Liver (tissue), 9 donors: Measurements from ENCODE around the gene AKT3. TPM values are rescaled to one million over a fixed set of nuclear protein-coding genes. Genes with fewer than 3 reads are reported as not detected.

Experiments
- DNase-seq: peaks from one replicate; pipeline ENCODE4 v3.0.0-alpha.2; 2017; ENCODE audit warnings: low spot score
- H3K27ac ChIP-seq, 2 donors: one replicate each; pipeline ENCODE4 v1.7.0; 2013; ENCODE audit warnings: inconsistent platforms in 2 of 2, low read length in 2 of 2, control low read depth in 1 of 2, low read depth in 1 of 2, mild to moderate bottlenecking in 1 of 2
- H3K27me3 ChIP-seq, 4 donors: one replicate each; pipeline versions ENCODE4 v1.6.1 to v1.7.0; 2013; ENCODE audit warnings: low read length in 3 of 4, inconsistent platforms in 1 of 4, mild to moderate bottlenecking in 1 of 4, moderate library complexity in 1 of 4; ENCODE audit not compliant: control insufficient read depth in 4 of 4, insufficient read depth in 4 of 4
- H3K36me3 ChIP-seq, 4 donors: one replicate each; pipeline versions ENCODE4 v1.6.1 to v1.7.0; 2013; ENCODE audit warnings: low read length in 3 of 4, mild to moderate bottlenecking in 3 of 4, low read depth in 1 of 4, moderate library complexity in 1 of 4; ENCODE audit not compliant: control insufficient read depth in 4 of 4, insufficient read depth in 3 of 4
- H3K4me1 ChIP-seq, 4 donors: one replicate each; pipeline versions ENCODE4 v1.6.1 to v1.7.0; 2013; ENCODE audit warnings: low read length in 3 of 4, mild to moderate bottlenecking in 3 of 4, moderate library complexity in 1 of 4; ENCODE audit not compliant: control insufficient read depth in 4 of 4, insufficient read depth in 4 of 4
- H3K4me3 ChIP-seq, 3 donors: one replicate each; pipeline versions ENCODE4 v1.6.1 to v1.7.0; 2013; ENCODE audit warnings: low read length in 3 of 3, control low read depth in 1 of 3, low read depth in 1 of 3, mild to moderate bottlenecking in 1 of 3
- H3K9ac ChIP-seq, 2 donors: one replicate each; pipeline ENCODE4 v1.7.0; 2013; ENCODE audit warnings: low read length in 2 of 2, mild to moderate bottlenecking in 2 of 2, moderate library complexity in 2 of 2, control low read depth in 1 of 2, low read depth in 1 of 2
- H3K9me3 ChIP-seq, 4 donors: one replicate each; pipeline versions ENCODE4 v1.6.1 to v1.7.0; 2013; ENCODE audit warnings: low read length in 3 of 4; ENCODE audit not compliant: control insufficient read depth in 4 of 4
- ATF3 ChIP-seq: IDR thresholded peaks from 2 replicates; pipeline ENCODE4 v1.6.1; 2016; ENCODE audit warnings: antibody characterized with exemption
- CTCF ChIP-seq: fragments of 150-350 bp; IDR thresholded peaks from 2 replicates; pipeline ENCODE4 v1.5.1; 2017; ENCODE audit warnings: improper control_type of control experiment, low read depth, low read length; ENCODE audit not compliant: missing input control
- EGR1 ChIP-seq, 2 donors: IDR thresholded peaks; 2 replicates each; pipeline ENCODE4 v1.6.1; 2016 to 2018; ENCODE audit warnings: antibody characterized with exemption in 2 of 2, low read depth in 2 of 2
- FOXA1 ChIP-seq: IDR thresholded peaks from 2 replicates; pipeline ENCODE4 v1.6.1; 2016; ENCODE audit warnings: antibody characterized with exemption
- FOXA2 ChIP-seq: IDR thresholded peaks from 2 replicates; pipeline ENCODE4 v1.6.1; 2016; ENCODE audit warnings: antibody characterized with exemption
- GABPA ChIP-seq, 2 donors: IDR thresholded peaks in 1 of 2; conservative IDR thresholded peaks in 1 of 2; 2 replicates each; pipeline ENCODE4 v1.6.1; 2016; ENCODE audit warnings: antibody characterized with exemption in 2 of 2, mild to moderate bottlenecking in 1 of 2, moderate library complexity in 1 of 2
- HNF4A ChIP-seq, 2 donors: conservative IDR thresholded peaks; 2 replicates each; pipeline ENCODE4 v1.6.1; 2016; ENCODE audit warnings: antibody characterized with exemption in 2 of 2, mild to moderate bottlenecking in 2 of 2
- HNF4G ChIP-seq: IDR thresholded peaks from 2 replicates; pipeline ENCODE4 v1.6.1; 2016; ENCODE audit warnings: antibody characterized with exemption
- NR2F2 ChIP-seq: IDR thresholded peaks from 2 replicates; pipeline ENCODE4 v1.6.1; 2016; ENCODE audit warnings: antibody characterized with exemption
- RAD21 ChIP-seq, 2 donors: IDR thresholded peaks; 2 replicates each; pipeline ENCODE4 v1.6.1; 2016; ENCODE audit warnings: antibody characterized with exemption in 2 of 2, mild to moderate bottlenecking in 2 of 2
- REST ChIP-seq: IDR thresholded peaks from 2 replicates; pipeline ENCODE4 v1.6.1; 2016; ENCODE audit warnings: antibody characterized with exemption, mild to moderate bottlenecking
- RXRA ChIP-seq, 2 donors: IDR thresholded peaks; 2 replicates each; pipeline ENCODE4 v1.6.1; 2017 to 2018; ENCODE audit warnings: antibody characterized with exemption in 2 of 2, mild to moderate bottlenecking in 1 of 2
- SP1 ChIP-seq: IDR thresholded peaks from 2 replicates; pipeline ENCODE4 v1.6.1; 2018; ENCODE audit warnings: antibody characterized with exemption, mild to moderate bottlenecking
- TAF1 ChIP-seq: conservative IDR thresholded peaks from 2 replicates; pipeline ENCODE4 v1.6.1; 2016; ENCODE audit warnings: antibody characterized with exemption, mild to moderate bottlenecking
- YY1 ChIP-seq: IDR thresholded peaks from 2 replicates; pipeline ENCODE4 v1.6.1; 2016; ENCODE audit warnings: antibody characterized with exemption, mild to moderate bottlenecking
- ZBTB33 ChIP-seq: IDR thresholded peaks from 2 replicates; pipeline ENCODE4 v1.6.1; 2016; ENCODE audit warnings: antibody characterized with exemption
- WGBS: extraction: QIAGEN DNeasy Blood & Tissue Kit; methylation state at CpG from one replicate; pipeline ENCODE4 v1.1.7; 2013; 5-methylcytosine and 5-hydroxymethylcytosine counted together
- polyA plus RNA-seq, 2 donors: library from polyadenylated mRNA; stranded (reverse) in 1 of 2; unstranded in 1 of 2; fragments of 200-250 nt in 1 of 2; fragments of >200 nt in 1 of 2; fragmentation: Nextera tagmentation in 1 of 2; extraction: Ambion mirVana in 1 of 2; gene quantifications; one replicate each; pipeline versions ENCODE4 v1.2.1 to v1.2.3, GENCODE V29; 2013 to 2015
- total RNA-seq, 2 donors: library from RNA; depleted of rRNA; stranded (reverse); fragments of >200 nt; gene quantifications; one replicate each; pipeline ENCODE4 v1.2.3, GENCODE V29; 2014
- donor health status: healthy.
- donor health status: healthy.
- donor health status: healthy.
- donor health status: healthy.
- donor health status: healthy.

AKT3 gene
- total and polyA plus RNA-seq, 4 donors = 1.7 to 7.6 (median 2.8) TPM

GRCh38 chr1:243718893-243719292 lies 131.2 kb downstream of the AKT3 start:
- no peak for DNase-seq
- Histone ChIP-seq H3K4me1 (peaks cover 0 to 9% (median 5%) of the 10 kb centered on the region in 4 donors), H3K27ac (no peak overlapping the region), H3K36me3 (no peaks in the 10 kb centered on the region), H3K9me3 (no peaks in the 10 kb centered on the region), H3K27me3 (no peaks in the 10 kb centered on the region), H3K9ac (no peak overlapping the region), H3K4me3 (no peak overlapping the region)
- WGBS = 94% methylated on average over 1 of the region's 1 CpG
- TF ChIP-seq GABPA (IDR thresholded peaks at IDR 0.05 in 1 of 2, conservative IDR thresholded peaks at IDR 0.05 in 1 of 2) (no peak), SP1 (no peak), ATF3 (no peak), NR2F2 (no peak), RXRA (IDR thresholded peaks at IDR 0.05) (no peak), HNF4A (conservative IDR thresholded peaks at IDR 0.05) (no peak), RAD21 (IDR thresholded peaks at IDR 0.05) (no peak)

- DNase-seq = no peak
- H3K27ac ChIP-seq = no peak overlapping the region
- H3K4me3 ChIP-seq = no peak overlapping the region
- H3K9ac ChIP-seq = no peak overlapping the region
- no peaks in the 10 kb centered on the region for H3K27me3 ChIP-seq
- TF ChIP-seq YY1 = no peak
- no peak for TF ChIP-seq TAF1
- no peak for TF ChIP-seq REST
- no peak for TF ChIP-seq SP1
- H3K4me1 ChIP-seq = peaks cover 0 to 14% (median 5%) of the 10 kb centered on the region in 4 donors
- H3K9me3 ChIP-seq = no peaks in the 10 kb centered on the region
- no peaks in the 10 kb centered on the region for H3K36me3 ChIP-seq
- 92% methylated on average over 2 of the region's 2 CpGs for WGBS
Measured at GRCh38 chr1:243718022-243718421, 132.0 kb downstream of the AKT3 start.

- peaks cover 2 to 23% (median 8%) of the 10 kb centered on the region in 4 donors for H3K4me1 ChIP-seq
- H3K4me3 ChIP-seq = no peak overlapping the region
- 95% methylated on average over 1 of the region's 1 CpG for WGBS
- H3K9ac ChIP-seq = no peak overlapping the region
- DNase-seq = no peak
- no peaks in the 10 kb centered on the region for H3K36me3 ChIP-seq
- TF ChIP-seq YY1 = no peak
- no peak for TF ChIP-seq FOXA2
- no peak for TF ChIP-seq CTCF
- no peak for TF ChIP-seq NR2F2
- TF ChIP-seq RXRA (IDR thresholded peaks at IDR 0.05) = no peak
- TF ChIP-seq FOXA1 = no peak
- TF ChIP-seq TAF1 = no peak
- TF ChIP-seq EGR1 (IDR thresholded peaks at IDR 0.05; ENCODE audit: low read depth in 2 of 2) = no peak
- TF ChIP-seq ZBTB33 = no peak
- TF ChIP-seq ATF3 = no peak
- no peak for TF ChIP-seq HNF4A (conservative IDR thresholded peaks at IDR 0.05)
- no peak for TF ChIP-seq HNF4G
- no peak for TF ChIP-seq RAD21 (IDR thresholded peaks at IDR 0.05)
- TF ChIP-seq GABPA (IDR thresholded peaks at IDR 0.05 in 1 of 2, conservative IDR thresholded peaks at IDR 0.05 in 1 of 2) = no peak
- no peak for TF ChIP-seq REST
- TF ChIP-seq SP1 = no peak
- H3K27me3 ChIP-seq = no peaks in the 10 kb centered on the region
- no peak overlapping the region for H3K27ac ChIP-seq
- H3K9me3 ChIP-seq = no peaks in the 10 kb centered on the region
Measured at GRCh38 chr1:243716906-243717305, 133.1 kb downstream of the AKT3 start.
